Neutrophil (primary cell): ENCODE measurements around the gene PLA2G4C.

Experiments
- H3K27ac ChIP-seq: fragments of 200-600 bp; sonication (generic); 2 replicates; pipeline ENCODE4 v1.5.1; 2016; ENCODE audit warnings: mild to moderate bottlenecking, moderate library complexity
- H3K27me3 ChIP-seq: fragments of 200-600 bp; sonication (generic); 2 replicates; pipeline ENCODE4 v1.6.0; 2016; ENCODE audit warnings: mild to moderate bottlenecking
- H3K36me3 ChIP-seq: fragments of 200-600 bp; sonication (generic); 2 replicates; pipeline ENCODE4 v1.5.1; 2017
- H3K4me1 ChIP-seq, 2 experiments: fragments of 200-600 bp in 1 of 2; sonication (generic) in 1 of 2; 1 replicate in 1 of 2; 2 replicates in 1 of 2; pipeline versions ENCODE4 v1.5.1 to v1.6.1; 2013 to 2016; ENCODE audit warnings: low read depth in 1 of 2, low read length in 1 of 2, mild to moderate bottlenecking in 1 of 2, moderate library complexity in 1 of 2; ENCODE audit not compliant: control insufficient read depth in 1 of 2, insufficient read depth in 1 of 2
- H3K4me3 ChIP-seq, 2 experiments: fragments of 200-600 bp in 1 of 2; sonication (generic) in 1 of 2; 1 replicate in 1 of 2; 2 replicates in 1 of 2; pipeline ENCODE4 v1.5.1; 2013 to 2016; ENCODE audit warnings: low read depth in 1 of 2, low read length in 1 of 2, mild to moderate bottlenecking in 1 of 2, moderate library complexity in 1 of 2
- H3K9me3 ChIP-seq: fragments of 200-600 bp; sonication (generic); 2 replicates; pipeline ENCODE4 v1.5.1; 2016
- TF ChIP-seq, protein P1 (sequence below): fragments of 200-600 bp; sonication (generic); IDR thresholded peaks from 2 replicates; pipeline ENCODE4 v1.5.1; 2016; ENCODE audit warnings: antibody characterized with exemption

PLA2G4C gene

GRCh38 chr19:48060381-48060780, 50.2 kb downstream of the PLA2G4C start:
- Histone ChIP-seq H3K27ac (no peak overlapping the region), H3K27me3 (peaks cover 28% of the 10 kb centered on the region), H3K9me3 (no peaks in the 10 kb centered on the region), H3K4me1 (no peaks in the 10 kb centered on the region), H3K4me3 (no peak overlapping the region), H3K36me3 (no peaks in the 10 kb centered on the region)
- TF ChIP-seq, protein P1, sequence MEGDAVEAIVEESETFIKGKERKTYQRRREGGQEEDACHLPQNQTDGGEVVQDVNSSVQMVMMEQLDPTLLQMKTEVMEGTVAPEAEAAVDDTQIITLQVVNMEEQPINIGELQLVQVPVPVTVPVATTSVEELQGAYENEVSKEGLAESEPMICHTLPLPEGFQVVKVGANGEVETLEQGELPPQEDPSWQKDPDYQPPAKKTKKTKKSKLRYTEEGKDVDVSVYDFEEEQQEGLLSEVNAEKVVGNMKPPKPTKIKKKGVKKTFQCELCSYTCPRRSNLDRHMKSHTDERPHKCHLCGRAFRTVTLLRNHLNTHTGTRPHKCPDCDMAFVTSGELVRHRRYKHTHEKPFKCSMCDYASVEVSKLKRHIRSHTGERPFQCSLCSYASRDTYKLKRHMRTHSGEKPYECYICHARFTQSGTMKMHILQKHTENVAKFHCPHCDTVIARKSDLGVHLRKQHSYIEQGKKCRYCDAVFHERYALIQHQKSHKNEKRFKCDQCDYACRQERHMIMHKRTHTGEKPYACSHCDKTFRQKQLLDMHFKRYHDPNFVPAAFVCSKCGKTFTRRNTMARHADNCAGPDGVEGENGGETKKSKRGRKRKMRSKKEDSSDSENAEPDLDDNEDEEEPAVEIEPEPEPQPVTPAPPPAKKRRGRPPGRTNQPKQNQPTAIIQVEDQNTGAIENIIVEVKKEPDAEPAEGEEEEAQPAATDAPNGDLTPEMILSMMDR = no peak

DNA sequence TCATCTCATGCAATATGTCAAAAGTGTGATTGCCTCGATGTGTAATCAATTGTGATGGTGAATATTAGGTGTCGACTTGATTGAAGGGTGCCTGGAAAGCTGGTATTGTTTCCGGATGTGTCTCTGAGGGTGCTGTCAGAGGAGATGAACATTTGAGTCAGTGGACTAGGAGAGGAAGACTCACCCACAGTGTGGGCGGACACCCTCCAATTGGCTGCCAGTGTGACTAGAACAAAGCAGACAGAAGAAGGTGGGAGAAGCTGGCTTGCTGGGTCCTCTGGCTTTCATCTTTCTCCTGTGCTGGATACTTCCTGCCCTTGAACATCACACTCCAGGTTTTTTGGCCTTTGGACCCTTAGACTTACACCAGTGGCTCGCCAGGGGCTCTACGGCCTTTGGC, 51.3 kb downstream of the PLA2G4C start:
- no peaks in the 10 kb centered on the region for H3K36me3 ChIP-seq
- H3K27ac ChIP-seq = no peak overlapping the region
- no peak overlapping the region for H3K4me3 ChIP-seq
- H3K9me3 ChIP-seq = no peaks in the 10 kb centered on the region
- no peaks in the 10 kb centered on the region for H3K4me1 ChIP-seq
- TF ChIP-seq, protein P1 = no peak
- H3K27me3 ChIP-seq = peaks cover 28% of the 10 kb centered on the region

DNA sequence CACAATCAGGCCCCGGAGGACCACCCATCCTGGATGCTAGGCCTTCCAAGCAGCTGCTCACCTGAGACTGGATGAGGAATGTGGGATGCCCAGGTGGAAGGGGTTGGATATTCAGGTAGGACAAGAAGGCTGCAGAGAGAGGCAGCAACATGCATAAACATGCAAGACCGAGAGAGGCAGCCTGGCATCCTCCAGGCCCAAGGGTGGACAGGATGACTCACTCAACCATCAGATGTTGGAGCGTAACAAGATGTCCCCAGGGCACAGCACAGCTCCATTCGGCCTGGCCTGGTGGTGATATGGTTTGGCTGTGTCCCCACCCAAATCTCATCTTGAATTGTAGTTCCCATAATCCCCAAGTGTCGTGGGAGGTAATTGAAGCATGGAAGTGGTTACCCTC, 56.8 kb downstream of the PLA2G4C start:
- no peaks in the 10 kb centered on the region for H3K36me3 ChIP-seq
- no peak overlapping the region for H3K27ac ChIP-seq
- TF ChIP-seq, protein P1 = no peak
- H3K4me3 ChIP-seq = no peak overlapping the region
- H3K4me1 ChIP-seq = no peaks in the 10 kb centered on the region
- H3K9me3 ChIP-seq = no peaks in the 10 kb centered on the region
- no peaks in the 10 kb centered on the region for H3K27me3 ChIP-seq

- Histone ChIP-seq H3K36me3 (no peaks in the 10 kb centered on the region), H3K27me3 (no peaks in the 10 kb centered on the region), H3K4me3 (no peak overlapping the region), H3K27ac (no peak overlapping the region), H3K9me3 (no peaks in the 10 kb centered on the region), H3K4me1 (no peaks in the 10 kb centered on the region)
- TF ChIP-seq, protein P1 = no peak
These were observed 57.5 kb downstream of the PLA2G4C start for GRCh38 chr19:48053076-48053475.

DNA sequence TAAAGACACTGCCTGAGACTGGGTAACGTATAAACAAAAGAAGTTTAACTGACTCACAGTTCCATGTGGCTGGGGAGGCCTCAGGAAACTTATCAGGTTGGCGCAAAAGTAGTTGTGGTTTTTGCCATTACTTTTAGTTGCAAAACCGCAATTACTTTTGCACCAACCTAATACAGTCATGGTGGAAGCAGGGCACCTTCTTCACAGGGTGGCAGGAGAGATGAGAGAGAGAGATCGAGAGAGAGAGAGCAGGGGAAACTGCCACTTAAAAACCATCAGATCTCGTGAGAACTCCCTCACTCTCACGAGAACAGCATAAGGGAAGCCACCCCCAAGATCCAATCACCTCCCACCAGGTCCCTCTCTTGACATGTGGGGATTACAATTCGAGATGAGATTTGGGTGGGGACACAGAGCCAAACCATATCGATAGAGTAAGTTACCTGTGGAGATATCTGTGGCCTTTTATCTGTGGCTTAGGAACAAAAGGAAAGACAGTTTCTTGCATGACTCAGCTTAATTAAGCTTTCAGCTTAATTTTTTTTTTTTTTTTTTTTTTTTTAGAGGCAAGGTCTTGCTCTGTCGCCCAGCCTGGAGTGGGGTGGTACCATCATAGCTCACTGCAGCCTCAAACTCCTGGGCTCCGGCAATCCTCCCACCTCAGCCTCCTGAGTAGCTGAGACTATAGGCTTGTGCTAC, 59.1 kb downstream of the PLA2G4C start:
- Histone ChIP-seq H3K9me3 (no peaks in the 10 kb centered on the region), H3K4me1 (no peaks in the 10 kb centered on the region), H3K27me3 (no peaks in the 10 kb centered on the region), H3K36me3 (no peaks in the 10 kb centered on the region), H3K27ac (no peak overlapping the region), H3K4me3 (no peak overlapping the region)
- TF ChIP-seq, protein P1 = no peak
